ENCODE results near the gene CAT.

DNA sequence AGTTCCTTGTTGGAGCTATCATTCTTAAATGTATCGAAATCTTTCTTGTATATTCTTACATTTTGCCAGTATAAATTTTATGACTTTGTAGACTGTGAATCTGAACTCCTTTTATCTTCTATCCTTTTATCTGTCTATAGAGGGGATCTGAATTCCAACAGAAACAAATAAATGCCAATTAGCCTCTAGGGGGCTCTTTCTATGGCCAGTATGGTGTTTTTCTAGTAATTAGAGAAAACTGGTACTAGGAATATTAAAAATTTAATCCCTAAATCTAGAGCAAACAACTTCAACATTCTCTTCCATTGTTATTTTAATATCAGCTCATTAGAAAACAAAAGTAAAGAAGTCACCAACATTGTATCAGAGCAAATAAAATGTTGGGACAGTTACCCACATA is 21.5 kb upstream of the CAT start:
- TF ChIP-seq CTCF (IDR thresholded peaks at IDR 0.05) (no peak), POLR2A (IDR thresholded peaks at IDR 0.05) (no peak)
